Skeletal muscle cell (primary cell): ENCODE measurements around the gene RCAN1.
A peak's percentile ranks its signal among the peaks of the same experiment; 100 is the strongest.

Source experiments
- DNase-seq: peaks from one replicate; pipeline ENCODE4 v3.0.0-alpha.2; 2010; ENCODE audit warnings: low read depth
- H3K4me3 ChIP-seq: 2 replicates; pipeline ENCODE4 v1.5.1; 2011; ENCODE audit warnings: low read depth, mild to moderate bottlenecking, control low read depth, low read length, moderate library complexity

The RCAN1 gene

GRCh38 chr21:34552360-34553098 lies 62.4 kb downstream of the RCAN1 start:
- no peak overlapping the region for H3K4me3 ChIP-seq

GRCh38 chr21:34550182-34550799 lies 64.6 kb downstream of the RCAN1 start:
- no peak overlapping the region for H3K4me3 ChIP-seq
- DNase-seq: no peak

More at GRCh38 chr21:34552360-34553098, 62.4 kb downstream of the RCAN1 start:
- no peak for DNase-seq

GRCh38 chr21:34548781-34549376 lies 66.0 kb downstream of the RCAN1 start:
- no peak for DNase-seq
- H3K4me3 ChIP-seq: no peak overlapping the region

- DNase-seq: no peak
- no peak overlapping the region for H3K4me3 ChIP-seq
Measured at GRCh38 chr21:34546542-34546941, 68.4 kb downstream of the RCAN1 start.

GRCh38 chr21:34545079-34545884 lies 69.6 kb downstream of the RCAN1 start:
- no peak overlapping the region for H3K4me3 ChIP-seq
- DNase-seq: no peak

- no peak overlapping the region for H3K4me3 ChIP-seq
- DNase-seq: no peak
Measured at GRCh38 chr21:34544032-34544496, 70.8 kb downstream of the RCAN1 start.

- DNase-seq: no peak
- H3K4me3 ChIP-seq: no peak overlapping the region
Measured at GRCh38 chr21:34543017-34543416, 71.9 kb downstream of the RCAN1 start.

- no peak overlapping the region for H3K4me3 ChIP-seq
- no peak for DNase-seq
Measured at GRCh38 chr21:34540206-34540605, 74.7 kb downstream of the RCAN1 start.

- no peak for DNase-seq
- no peak overlapping the region for H3K4me3 ChIP-seq
Measured at GRCh38 chr21:34537838-34538237, 77.1 kb downstream of the RCAN1 start.

GRCh38 chr21:34536820-34537219 lies 78.1 kb downstream of the RCAN1 start:
- no peak for DNase-seq
- H3K4me3 ChIP-seq: no peak overlapping the region

GRCh38 chr21:34536311-34536710 lies 78.6 kb downstream of the RCAN1 start:
- no peak overlapping the region for H3K4me3 ChIP-seq
- no peak for DNase-seq

GRCh38 chr21:34535886-34536285 lies 79.0 kb downstream of the RCAN1 start:
- no peak for DNase-seq
- no peak overlapping the region for H3K4me3 ChIP-seq

- H3K4me3 ChIP-seq: no peak overlapping the region
- DNase-seq: peak; percentile 25
Measured at GRCh38 chr21:34534522-34534921, 80.4 kb downstream of the RCAN1 start.

- DNase-seq: no peak
- H3K4me3 ChIP-seq: no peak overlapping the region
Measured at GRCh38 chr21:34533938-34534337, 81.0 kb downstream of the RCAN1 start.

- no peak for DNase-seq
- no peak overlapping the region for H3K4me3 ChIP-seq
Measured at GRCh38 chr21:34531399-34531798, 83.5 kb downstream of the RCAN1 start.

- H3K4me3 ChIP-seq: no peak overlapping the region
- DNase-seq: peak; percentile 84
Measured at GRCh38 chr21:34530261-34530660, 84.7 kb downstream of the RCAN1 start.

GRCh38 chr21:34528131-34528561 lies 86.8 kb downstream of the RCAN1 start:
- H3K4me3 ChIP-seq: no peak overlapping the region
- peak; percentile 20 for DNase-seq

GRCh38 chr21:34526618-34527290 lies 88.2 kb downstream of the RCAN1 start:
- H3K4me3 ChIP-seq: peak overlapping the region; percentile 61
- peak; percentile 100 for DNase-seq

- H3K4me3 ChIP-seq: peak overlapping the region; percentile 61
- DNase-seq: no peak
Measured at GRCh38 chr21:34526241-34526617, 88.7 kb downstream of the RCAN1 start.
